GM12878 (cell line): Measurements from ENCODE around the gene TTC33. TPM values are rescaled to one million over a fixed set of nuclear protein-coding genes. Genes with fewer than 3 reads are reported as not detected.

Experiments used
- ATAC-seq: fragments of 200-7000 bp; cut with Tn5 transposase; 3 replicates; pipeline ENCODE4 v1.9.1; 2020; ENCODE audit warnings: mild to moderate bottlenecking, moderate library complexity
- BruUV-seq: library from RNA; stranded (reverse); fragments of 400-500 nt; replicated peaks from 2 replicates; lab custom pipeline; 2021; lab: Mats Ljungman, UMichigan
- CTCF ChIA-PET: fragments of 300-600 bp; sonication (Branson Sonifier 250); formaldehyde crosslinking; extraction: SDS; loops from one replicate; lab custom pipeline; 2021; ENCODE audit warnings: inconsistent platforms; lab: Yijun Ruan, JAX
- POLR2A ChIA-PET: fragments of 350-600 bp; formaldehyde crosslinking; extraction: SDS; loops from one replicate; lab custom pipeline; 2021; ENCODE audit warnings: inconsistent platforms; lab: Charles Lee
- RAD21 ChIA-PET: fragments of 300-600 bp; sonication (Branson Sonifier 250); formaldehyde crosslinking; loops from one replicate; lab custom pipeline; 2023; ENCODE audit warnings: antibody characterized with exemption; ENCODE audit not compliant: unreplicated experiment; lab: Charles Lee
- SMC1A ChIA-PET: fragments of 300-600 bp; sonication (Branson Sonifier 250); formaldehyde crosslinking; loops from one replicate; lab custom pipeline; 2023; ENCODE audit not compliant: unreplicated experiment, uncharacterized antibody; lab: Charles Lee
- DNase-seq: peaks from one replicate; pipeline ENCODE4 v3.0.0-alpha.2; 2011; ENCODE audit warnings: low read depth, low spot score
- FAIRE-seq: peaks from 3 replicates; lab custom pipeline; 2011; peaks lifted over from hg19 to GRCh38; lab: Jason Lieb, UNC
- H2AFZ ChIP-seq: 2 replicates; pipeline ENCODE4 v1.6.0; 2011; ENCODE audit warnings: low read depth, low read length, control low read depth; ENCODE audit not compliant: control insufficient read depth
- H3K27ac ChIP-seq: 2 replicates; pipeline ENCODE4 v1.5.1; 2011; ENCODE audit warnings: control low read depth; ENCODE audit not compliant: control insufficient read depth, insufficient read depth
- H3K27me3 ChIP-seq, 2 experiments: replicated peaks in 1 of 2; 2 replicates each; pipeline versions ENCODE4 v1.6.0 to v1.6.1; 2011; ENCODE audit warnings: low read length in 1 of 2; ENCODE audit not compliant: control insufficient read depth in 2 of 2, insufficient read depth in 2 of 2
- H3K36me3 ChIP-seq, 2 experiments: 2 replicates each; pipeline ENCODE4 v1.5.1; 2011; ENCODE audit warnings: low read length in 1 of 2; ENCODE audit not compliant: control insufficient read depth in 2 of 2, insufficient read depth in 2 of 2
- H3K4me1 ChIP-seq: 2 replicates; pipeline ENCODE4 v1.6.1; 2011; ENCODE audit warnings: mild to moderate bottlenecking, low read length, moderate library complexity, mixed read lengths; ENCODE audit not compliant: control insufficient read depth, insufficient read depth
- H3K4me2 ChIP-seq: 2 replicates; pipeline ENCODE4 v1.6.0; 2011; ENCODE audit warnings: control low read depth; ENCODE audit not compliant: control insufficient read depth, insufficient read depth
- H3K4me3 ChIP-seq: fragments of 200-600 bp; sonication (generic); 2 replicates; pipeline ENCODE4 v1.5.1; 2016
- H3K79me2 ChIP-seq: 2 replicates; pipeline ENCODE4 v1.6.0; 2011; ENCODE audit warnings: low read length; ENCODE audit not compliant: control insufficient read depth, insufficient read depth
- H3K9ac ChIP-seq: 2 replicates; pipeline ENCODE4 v1.8.0; 2011; ENCODE audit warnings: low read length, control low read depth, mixed read lengths; ENCODE audit not compliant: control insufficient read depth, insufficient read depth
- H3K9me3 ChIP-seq: replicated peaks from 3 replicates; pipeline ENCODE4 v1.5.1; 2011; ENCODE audit warnings: mild to moderate bottlenecking, low read length; ENCODE audit not compliant: control insufficient read depth, insufficient read depth
- H4K20me1 ChIP-seq: 2 replicates; pipeline ENCODE4 v1.6.0; 2011; ENCODE audit not compliant: control insufficient read depth, insufficient read depth
- BMI1 ChIP-seq: fragments of 450-650 bp; IDR thresholded peaks from 2 replicates; pipeline ENCODE4 v1.6.1; 2016; ENCODE audit warnings: mild to moderate bottlenecking, moderate library complexity, borderline replicate concordance
- CTCF ChIP-seq, 3 experiments: IDR thresholded peaks in 2 of 3; conservative IDR thresholded peaks in 1 of 3; 2 replicates each; pipeline ENCODE4 v1.5.1; 2011; ENCODE audit warnings: low read depth in 3 of 3, low read length in 3 of 3, mild to moderate bottlenecking in 3 of 3, control low read depth in 2 of 3, moderate library complexity in 2 of 3, inconsistent platforms in 1 of 3, mixed read lengths in 1 of 3; ENCODE audit not compliant: control insufficient read depth in 2 of 3, insufficient read depth in 1 of 3; ENCODE audit errors: extremely low read depth in 1 of 3
- E2F8 ChIP-seq: fragments of 450-650 bp; IDR thresholded peaks from 2 replicates; pipeline ENCODE4 v1.6.1; 2018; ENCODE audit warnings: mild to moderate bottlenecking, low read depth, moderate library complexity; ENCODE audit not compliant: partially characterized antibody
- KDM1A ChIP-seq: fragments of 200-600 bp; sonication (generic); IDR thresholded peaks from 2 replicates; pipeline ENCODE4 v1.6.1; 2016; ENCODE audit warnings: borderline replicate concordance
- MEF2A ChIP-seq: IDR thresholded peaks from 2 replicates; pipeline ENCODE4 v1.6.1; 2011; ENCODE audit warnings: low read depth, mild to moderate bottlenecking, low read length, moderate library complexity; ENCODE audit not compliant: insufficient read depth
- RB1 ChIP-seq: fragments of 450-650 bp; formaldehyde crosslinking; IDR thresholded peaks from 2 replicates; pipeline ENCODE4 v1.6.1; 2017; ENCODE audit warnings: mild to moderate bottlenecking, borderline replicate concordance
- SMAD1 ChIP-seq: fragments of 450-650 bp; IDR thresholded peaks from 2 replicates; pipeline ENCODE4 v1.6.1; 2018; ENCODE audit warnings: mild to moderate bottlenecking, low read depth; ENCODE audit not compliant: partially characterized antibody
- SRF ChIP-seq, 2 experiments: IDR thresholded peaks; 2 replicates each; pipeline ENCODE4 v1.6.1; 2011; ENCODE audit warnings: low read depth in 2 of 2, low read length in 2 of 2, mild to moderate bottlenecking in 1 of 2, moderate library complexity in 1 of 2
- ZBTB4 ChIP-seq: fragments of 450-650 bp; formaldehyde crosslinking; IDR thresholded peaks from 2 replicates; pipeline ENCODE4 v1.4.0; 2022; ENCODE audit warnings: mild to moderate bottlenecking, moderate library complexity
- WGBS: methylation state at CpG from one replicate; pipeline ENCODE4 v1.1.6; 2016; ENCODE audit warnings: low lambda C conversion rate; ENCODE audit not compliant: insufficient replicate concordance, insufficient coverage; ENCODE audit errors: missing lambda C conversion rate; 5-methylcytosine and 5-hydroxymethylcytosine counted together
- in situ Hi-C: fragments of 300-500 bp; cut with MboI; formaldehyde crosslinking; loops from 9 replicates; pipeline ENCODE4 v1.14.3; 2018; ENCODE audit warnings: mixed read lengths
- intact Hi-C: fragments of 100-400 bp; cut with micrococcal nuclease; formaldehyde crosslinking; loops from one replicate; pipeline ENCODE4 v1.14.2; 2022; ENCODE audit not compliant: unreplicated experiment
- polyA plus RNA-seq, 11 experiments: library from polyadenylated mRNA; depleted of rRNA in 4 of 11; unstranded in 6 of 11; stranded (reverse) in 5 of 11; fragments of >200 nt; fragmentation: Nextera tagmentation in 4 of 11; fragmentation: Illumina TruSeq in 1 of 11; extraction: Ambion mirVana in 4 of 11; extraction: Trizol in 1 of 11; gene quantifications; 1 replicate in 1 of 11; 2 replicates in 10 of 11; pipeline versions ENCODE4 v1.2.1 to v1.2.3, GENCODE V29; 2011 to 2016; ENCODE audit warnings: inconsistent platforms in 2 of 11, missing spikeins in 2 of 11, low read depth in 1 of 11
- total RNA-seq, 4 experiments: library from RNA; depleted of rRNA in 3 of 4; stranded (reverse); fragments of >200 nt in 3 of 4; fragmentation: Illumina TruSeq in 1 of 4; extraction: Trizol in 1 of 4; gene quantifications; 2 replicates each; pipeline versions ENCODE4 v1.2.1 to v1.2.3, GENCODE V29; 2013 to 2021
- TF ChIP-seq, protein P1 (sequence below): fragments of 450-650 bp; formaldehyde crosslinking; IDR thresholded peaks from 2 replicates; pipeline ENCODE4 v1.5.0; 2022; ENCODE audit warnings: mild to moderate bottlenecking, missing genetic modification characterization

Gene TTC33
- total and polyA plus RNA-seq, 10 of the 15 experiments (the other 5 are each of a cell fraction or from before 2014, with no cell fraction given): 7.9 to 22.3 (median 14.6) TPM

- RAD21 ChIA-PET: no interaction called here
- Histone ChIP-seq H3K27ac (no peak overlapping the region), H3K36me3 (no peaks in the 10 kb centered on the region), H3K9ac (no peak overlapping the region), H3K4me1 (no peaks in the 10 kb centered on the region), H3K79me2 (no peaks in the 10 kb centered on the region), H3K4me2 (no peak overlapping the region), H3K9me3 (no peaks in the 10 kb centered on the region), H4K20me1 (no peaks in the 10 kb centered on the region), H3K27me3 (peaks cover 2 to 3% of the 10 kb centered on the region in 2 experiments; a peak in 2 of 4 replicates), H2AFZ (no peak overlapping the region), H3K4me3 (no peak overlapping the region)
- TF ChIP-seq E2F8 (no peak), CTCF (IDR thresholded peaks at IDR 0.05 in 2 of 3, conservative IDR thresholded peaks at IDR 0.05 in 1 of 3; ENCODE audit: control insufficient read depth in 2 of 3, extremely low read depth in 1 of 3, insufficient read depth in 1 of 3, low read depth in 3 of 3, low read length in 3 of 3) (no peak), SRF (IDR thresholded peaks at IDR 0.05; ENCODE audit: low read depth in 2 of 2, low read length in 2 of 2) (no peak), RB1 (no peak), BMI1 (no peak), SMAD1 (no peak), KDM1A (no peak), MEF2A (no peak), ZBTB4 (CRISPR knock-in tag) (no peak)
- TF ChIP-seq, protein P1, sequence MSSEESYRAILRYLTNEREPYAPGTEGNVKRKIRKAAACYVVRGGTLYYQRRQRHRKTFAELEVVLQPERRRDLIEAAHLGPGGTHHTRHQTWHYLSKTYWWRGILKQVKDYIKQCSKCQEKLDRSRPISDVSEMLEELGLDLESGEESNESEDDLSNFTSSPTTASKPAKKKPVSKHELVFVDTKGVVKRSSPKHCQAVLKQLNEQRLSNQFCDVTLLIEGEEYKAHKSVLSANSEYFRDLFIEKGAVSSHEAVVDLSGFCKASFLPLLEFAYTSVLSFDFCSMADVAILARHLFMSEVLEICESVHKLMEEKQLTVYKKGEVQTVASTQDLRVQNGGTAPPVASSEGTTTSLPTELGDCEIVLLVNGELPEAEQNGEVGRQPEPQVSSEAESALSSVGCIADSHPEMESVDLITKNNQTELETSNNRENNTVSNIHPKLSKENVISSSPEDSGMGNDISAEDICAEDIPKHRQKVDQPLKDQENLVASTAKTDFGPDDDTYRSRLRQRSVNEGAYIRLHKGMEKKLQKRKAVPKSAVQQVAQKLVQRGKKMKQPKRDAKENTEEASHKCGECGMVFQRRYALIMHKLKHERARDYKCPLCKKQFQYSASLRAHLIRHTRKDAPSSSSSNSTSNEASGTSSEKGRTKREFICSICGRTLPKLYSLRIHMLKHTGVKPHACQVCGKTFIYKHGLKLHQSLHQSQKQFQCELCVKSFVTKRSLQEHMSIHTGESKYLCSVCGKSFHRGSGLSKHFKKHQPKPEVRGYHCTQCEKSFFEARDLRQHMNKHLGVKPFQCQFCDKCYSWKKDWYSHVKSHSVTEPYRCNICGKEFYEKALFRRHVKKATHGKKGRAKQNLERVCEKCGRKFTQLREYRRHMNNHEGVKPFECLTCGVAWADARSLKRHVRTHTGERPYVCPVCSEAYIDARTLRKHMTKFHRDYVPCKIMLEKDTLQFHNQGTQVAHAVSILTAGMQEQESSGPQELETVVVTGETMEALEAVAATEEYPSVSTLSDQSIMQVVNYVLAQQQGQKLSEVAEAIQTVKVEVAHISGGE (CRISPR knock-in tag): no peak
- in situ Hi-C loops: no loop called here
- BruUV-seq: no TSS peak
- DNase-seq (no peak), FAIRE-seq (no peak), ATAC-seq (no peak)
- POLR2A ChIA-PET: no interaction called here
- 62% methylated on average over 4 of the region's 4 CpGs for WGBS
- SMC1A ChIA-PET: no interaction called here
- intact Hi-C loops: no loop called here
- CTCF ChIA-PET: no interaction called here
Measured at GRCh38 chr5:40515476-40515875, 240.3 kb downstream of the TTC33 start.
